Kasumi-1 (cell line): ENCODE measurements around the gene RSPH10B.
"Not testable (repeated sequence)": the region's sequence is repeated elsewhere in the genome, so short reads cannot be mapped to it uniquely, and the experiment has no call there.

Experiments used
- DNase-seq, 2 experiments: peaks; one replicate each; lab custom pipeline; 2025; lab: John Stamatoyannopoulos, UW

The RSPH10B gene

GRCh38 chr7:5926263-5926870, 44.1 kb downstream of the RSPH10B start:
- DNase-seq: not testable (repeated sequence)

GRCh38 chr7:5924630-5925029, 45.9 kb downstream of the RSPH10B start:
- not testable (repeated sequence) for DNase-seq

GRCh38 chr7:5924180-5924579, 46.3 kb downstream of the RSPH10B start:
- DNase-seq: not testable (repeated sequence)

- DNase-seq: not testable (repeated sequence)
Observed at GRCh38 chr7:5916529-5916928, 54.0 kb downstream of the RSPH10B start.

GRCh38 chr7:5908835-5909234, 61.7 kb downstream of the RSPH10B start:
- not testable (repeated sequence) for DNase-seq

- DNase-seq: not testable (repeated sequence)
Observed at GRCh38 chr7:5904726-5905125, 65.8 kb downstream of the RSPH10B start.

GRCh38 chr7:5903002-5903401, 67.5 kb downstream of the RSPH10B start:
- DNase-seq: not testable (repeated sequence)

GRCh38 chr7:5898480-5899224, 71.8 kb downstream of the RSPH10B start, which contains the start of gene CCZ1:
Gene CCZ1 (plus strand): TSS chr7:5898733. CDS start chr7:5898800, 67 bp downstream.
- DNase-seq: peak; percentile 2 to 3

GRCh38 chr7:5897369-5897919, 73.0 kb downstream of the RSPH10B start:
- not testable (repeated sequence) for DNase-seq

GRCh38 chr7:5892498-5892897, 78.0 kb downstream of the RSPH10B start:
- DNase-seq: no peak

- DNase-seq: not testable (repeated sequence)
Observed at GRCh38 chr7:5890244-5890643, 80.2 kb downstream of the RSPH10B start.

GRCh38 chr7:5888021-5888420, 82.5 kb downstream of the RSPH10B start:
- DNase-seq: not testable (repeated sequence)

GRCh38 chr7:5884431-5884830, 86.1 kb downstream of the RSPH10B start:
- not testable (repeated sequence) for DNase-seq

- not testable (repeated sequence) for DNase-seq
Observed at GRCh38 chr7:5880106-5880505, 90.4 kb downstream of the RSPH10B start.

- DNase-seq: not testable (repeated sequence)
Observed at GRCh38 chr7:5879591-5879990, 90.9 kb downstream of the RSPH10B start.
